Central memory CD8-positive, alpha-beta T cell (primary cell): Measurements from ENCODE around the gene FRAS1.

Experiments used
- ATAC-seq: fragments of 150-1000 bp; cut with Tn5 transposase; replicated peaks from 2 replicates; pipeline ENCODE4 v1.10.0; 2022; ENCODE audit warnings: mild to moderate bottlenecking, moderate FRiP score, moderate number of reproducible peaks; ENCODE audit not compliant: poor library complexity, severe bottlenecking; ENCODE audit errors: extremely low read depth
- DNase-seq, 2 donors: peaks; one replicate each; pipeline ENCODE4 v3.0.0; 2021; ENCODE audit warnings: low spot score in 2 of 2
- H3K27ac Mint-ChIP-seq: one replicate; pipeline ENCODE4 v1.8.0; 2022; ENCODE audit warnings: low read depth, mild to moderate bottlenecking, moderate library complexity, mixed read lengths
- H3K27me3 Mint-ChIP-seq: one replicate; pipeline ENCODE4 v1.8.0; 2022; ENCODE audit warnings: mixed read lengths
- H3K36me3 Mint-ChIP-seq: one replicate; pipeline ENCODE4 v1.8.0; 2022; ENCODE audit warnings: mild to moderate bottlenecking, moderate library complexity, mixed read lengths; ENCODE audit not compliant: insufficient read depth
- H3K4me1 Mint-ChIP-seq: one replicate; pipeline ENCODE4 v1.8.0; 2022; ENCODE audit warnings: mixed read lengths
- H3K4me3 Mint-ChIP-seq: one replicate; pipeline ENCODE4 v1.8.0; 2022; ENCODE audit warnings: mild to moderate bottlenecking, moderate library complexity, mixed read lengths
- H3K9me3 Mint-ChIP-seq: one replicate; pipeline ENCODE4 v1.8.0; 2022; ENCODE audit warnings: mixed read lengths

The FRAS1 gene

DNA sequence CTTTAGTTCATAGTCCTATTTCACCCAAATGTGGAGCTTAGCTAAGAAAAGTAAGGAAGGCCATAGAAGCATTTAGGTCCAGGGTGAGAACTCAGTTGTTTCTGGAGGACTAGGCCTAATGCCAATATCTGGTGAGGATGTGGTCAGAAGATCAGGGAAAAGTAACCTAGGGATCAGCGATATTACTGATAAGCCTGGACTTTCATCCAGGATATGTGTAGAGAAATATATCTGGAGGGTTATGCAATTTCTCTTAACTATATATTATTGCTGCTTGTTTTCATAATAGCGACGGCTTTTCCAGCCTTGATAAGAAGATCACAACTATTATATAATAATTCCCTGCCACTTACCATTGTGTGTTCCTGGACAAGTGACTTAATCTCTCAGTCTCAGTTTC, 81.1 kb downstream of the FRAS1 start:
- Mint-ChIP-seq H3K4me1 (no peaks in the 10 kb centered on the region), H3K4me3 (no peak overlapping the region), H3K36me3 (no peaks in the 10 kb centered on the region), H3K27ac (no peak overlapping the region), H3K27me3 (peaks cover 38% of the 10 kb centered on the region), H3K9me3 (no peaks in the 10 kb centered on the region)
- DNase-seq: no peak
- no peak for ATAC-seq

DNA sequence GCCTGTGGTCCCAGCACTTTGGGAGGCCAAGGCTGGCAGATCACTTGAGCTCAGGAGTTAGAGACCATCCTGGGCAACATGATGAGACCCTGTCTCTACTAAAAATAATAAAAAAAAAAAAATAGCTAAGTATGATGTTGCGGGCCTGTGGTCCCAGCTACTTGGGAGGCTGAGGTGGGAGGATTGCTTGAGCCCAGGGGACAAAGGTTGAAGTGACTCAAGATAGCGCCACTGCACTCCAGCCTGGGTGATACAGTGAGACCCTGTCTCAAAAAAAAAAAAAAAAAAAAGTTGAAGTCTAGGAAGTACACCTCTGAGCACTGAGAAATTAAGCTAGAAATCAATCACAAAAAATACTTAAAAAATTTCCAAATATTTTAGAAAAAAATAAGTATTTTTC, 86.5 kb downstream of the FRAS1 start:
- DNase-seq (no peak), ATAC-seq (no peak)
- H3K36me3 Mint-ChIP-seq: no peaks in the 10 kb centered on the region
- H3K4me3 Mint-ChIP-seq: no peak overlapping the region
- no peaks in the 10 kb centered on the region for H3K9me3 Mint-ChIP-seq
- no peaks in the 10 kb centered on the region for H3K4me1 Mint-ChIP-seq
- no peak overlapping the region for H3K27ac Mint-ChIP-seq
- H3K27me3 Mint-ChIP-seq: peaks cover 19% of the 10 kb centered on the region

GRCh38 chr4:78145008-78145407, 87.9 kb downstream of the FRAS1 start:
- H3K27ac Mint-ChIP-seq: no peak overlapping the region
- peaks cover 11% of the 10 kb centered on the region for H3K27me3 Mint-ChIP-seq
- no peak for ATAC-seq
- no peak for DNase-seq
- no peak overlapping the region for H3K4me3 Mint-ChIP-seq
- H3K36me3 Mint-ChIP-seq: no peaks in the 10 kb centered on the region
- H3K4me1 Mint-ChIP-seq: no peaks in the 10 kb centered on the region
- H3K9me3 Mint-ChIP-seq: no peaks in the 10 kb centered on the region

DNA sequence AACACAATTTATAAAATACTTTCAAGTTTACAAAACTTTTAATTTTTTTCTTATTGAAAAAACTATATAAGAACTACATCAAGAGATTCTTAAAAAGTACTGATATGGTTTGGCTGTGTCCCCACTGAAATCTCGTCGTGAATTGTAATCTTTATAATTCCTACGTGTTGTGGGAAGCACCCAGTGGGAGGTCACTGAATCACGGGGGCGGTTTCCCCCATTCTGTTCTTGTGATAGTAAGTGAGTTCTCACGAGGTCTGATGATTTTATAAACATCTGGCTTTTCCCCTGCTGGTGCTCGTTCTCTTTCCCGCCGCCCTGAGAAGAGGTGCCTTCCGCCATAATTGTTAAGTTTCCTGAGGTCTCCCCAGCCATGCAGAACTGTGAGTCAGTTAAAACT, 88.5 kb downstream of the FRAS1 start:
- H3K36me3 Mint-ChIP-seq: no peaks in the 10 kb centered on the region
- no peaks in the 10 kb centered on the region for H3K9me3 Mint-ChIP-seq
- no peak overlapping the region for H3K4me3 Mint-ChIP-seq
- H3K4me1 Mint-ChIP-seq: no peaks in the 10 kb centered on the region
- ATAC-seq (no peak), DNase-seq (no peak)
- peaks cover 11% of the 10 kb centered on the region for H3K27me3 Mint-ChIP-seq
- H3K27ac Mint-ChIP-seq: no peak overlapping the region

DNA sequence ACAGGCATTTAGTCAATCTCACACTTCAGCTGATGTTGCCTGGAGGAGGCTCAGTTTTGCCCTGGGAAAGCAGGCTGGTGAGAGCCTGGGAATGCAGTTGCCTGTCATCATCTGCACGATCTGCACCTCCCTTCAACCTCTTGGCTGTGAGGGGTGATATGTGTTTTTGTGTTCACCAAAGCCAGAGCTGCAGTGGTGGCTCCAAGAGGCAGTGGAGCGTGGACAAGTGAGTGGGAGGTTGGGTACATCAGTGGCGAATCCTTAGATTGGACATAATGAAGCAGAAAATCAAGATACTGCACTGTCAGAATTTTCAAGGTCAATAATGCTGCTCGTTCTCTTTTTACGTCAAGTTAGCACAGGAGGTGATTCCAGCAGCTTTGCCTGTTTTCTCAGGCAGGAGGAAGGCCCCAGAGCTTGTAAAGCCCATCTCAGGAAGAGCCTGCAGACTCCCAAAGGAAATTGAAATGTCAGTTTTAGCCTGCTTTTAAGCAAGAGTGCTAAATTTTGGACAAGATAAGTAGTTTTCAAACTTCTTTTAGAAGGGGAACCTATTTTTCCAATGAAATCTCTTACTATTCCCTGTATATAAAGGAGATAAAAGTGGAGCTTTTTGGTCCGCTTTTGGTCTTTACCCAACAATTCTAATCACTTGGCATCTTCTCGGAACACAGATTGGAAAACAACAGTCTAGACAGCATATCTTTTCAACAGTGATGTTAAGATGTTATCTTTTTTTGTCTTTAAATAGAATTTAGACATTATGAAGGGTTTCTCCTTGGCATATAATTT, 92.8 kb downstream of the FRAS1 start:
- no peak for DNase-seq
- H3K27me3 Mint-ChIP-seq: no peaks in the 10 kb centered on the region
- H3K27ac Mint-ChIP-seq: no peak overlapping the region
- no peak for ATAC-seq
- H3K4me1 Mint-ChIP-seq: no peaks in the 10 kb centered on the region
- peaks cover 2% of the 10 kb centered on the region for H3K36me3 Mint-ChIP-seq
- no peaks in the 10 kb centered on the region for H3K9me3 Mint-ChIP-seq
- H3K4me3 Mint-ChIP-seq: no peak overlapping the region

DNA sequence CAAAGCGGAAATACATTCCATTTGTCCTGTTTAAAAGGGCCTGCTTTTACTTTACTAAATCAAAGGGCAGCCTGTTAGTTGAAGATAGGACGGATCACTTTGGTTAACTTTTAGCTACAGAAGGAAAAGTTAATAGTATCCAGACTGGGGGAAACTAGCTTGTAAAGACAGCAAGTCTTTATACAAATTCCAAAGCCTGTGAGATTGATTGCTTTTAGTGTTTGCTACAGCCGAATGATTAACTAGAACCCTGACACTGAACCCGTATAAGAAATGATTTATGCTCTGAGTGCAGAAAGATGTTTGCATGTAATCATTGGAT, 93.4 kb downstream of the FRAS1 start:
- Mint-ChIP-seq H3K4me1 (no peaks in the 10 kb centered on the region), H3K4me3 (no peak overlapping the region), H3K9me3 (no peaks in the 10 kb centered on the region), H3K27me3 (no peaks in the 10 kb centered on the region), H3K36me3 (peaks cover 2% of the 10 kb centered on the region), H3K27ac (no peak overlapping the region)
- ATAC-seq (no peak), DNase-seq (no peak)

DNA sequence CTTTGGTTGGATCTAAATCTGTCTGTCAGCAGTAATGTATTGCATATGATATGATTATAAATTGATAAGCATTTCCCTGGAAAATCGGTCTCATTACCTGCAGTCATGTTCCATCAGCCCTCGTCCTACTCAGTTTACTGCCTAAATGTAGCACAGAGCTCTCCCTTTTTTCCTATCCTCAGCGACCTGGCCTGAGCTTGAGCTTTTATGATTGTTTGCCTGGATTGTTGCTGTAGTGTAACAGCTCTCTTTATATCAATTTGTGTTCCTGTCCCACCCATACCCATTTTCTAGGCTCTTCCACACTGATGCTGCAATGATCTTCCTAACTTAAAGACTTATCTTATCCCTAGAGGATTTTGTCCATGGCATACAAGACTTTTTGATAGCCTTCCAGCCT, 95.7 kb downstream of the FRAS1 start:
- Mint-ChIP-seq H3K27ac (no peak overlapping the region), H3K4me3 (no peak overlapping the region), H3K36me3 (peaks cover 2% of the 10 kb centered on the region), H3K9me3 (no peaks in the 10 kb centered on the region), H3K27me3 (peaks cover 19% of the 10 kb centered on the region), H3K4me1 (no peaks in the 10 kb centered on the region)
- DNase-seq: no peak
- no peak for ATAC-seq

GRCh38 chr4:78154972-78155590, 98.0 kb downstream of the FRAS1 start:
- DNase-seq (no peak), ATAC-seq (no peak)
- Mint-ChIP-seq H3K36me3 (peaks cover 2% of the 10 kb centered on the region), H3K27ac (no peak overlapping the region), H3K9me3 (no peaks in the 10 kb centered on the region), H3K27me3 (peaks cover 40% of the 10 kb centered on the region), H3K4me1 (no peaks in the 10 kb centered on the region), H3K4me3 (no peak overlapping the region)

DNA sequence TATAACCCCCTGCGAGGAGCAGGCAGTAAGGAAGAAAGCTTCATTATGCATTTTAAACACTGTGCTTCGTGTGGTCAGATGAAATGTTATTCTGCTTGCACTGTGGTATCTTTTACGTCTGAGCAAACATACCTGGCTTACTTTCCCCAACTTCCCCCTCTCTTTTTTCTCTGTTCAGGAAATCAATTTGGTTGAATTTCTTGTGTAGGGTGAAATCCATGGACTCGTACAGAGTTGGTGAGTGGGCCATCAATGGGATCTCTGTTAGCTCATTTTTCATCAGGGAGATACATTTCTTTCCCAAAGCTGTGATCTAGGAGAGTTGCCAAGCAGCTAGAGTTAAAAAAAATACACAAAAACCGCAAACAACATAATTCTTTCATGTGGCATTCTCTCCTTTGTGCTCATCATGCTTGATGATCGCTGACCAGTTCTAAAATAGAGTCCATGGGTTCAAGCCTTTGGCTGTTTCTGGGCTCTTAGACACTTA, 98.5 kb downstream of the FRAS1 start:
- no peak overlapping the region for H3K4me3 Mint-ChIP-seq
- no peaks in the 10 kb centered on the region for H3K9me3 Mint-ChIP-seq
- no peaks in the 10 kb centered on the region for H3K4me1 Mint-ChIP-seq
- H3K27me3 Mint-ChIP-seq: peaks cover 46% of the 10 kb centered on the region
- DNase-seq: no peak
- H3K36me3 Mint-ChIP-seq: peaks cover 2% of the 10 kb centered on the region
- no peak overlapping the region for H3K27ac Mint-ChIP-seq
- ATAC-seq: no peak

DNA sequence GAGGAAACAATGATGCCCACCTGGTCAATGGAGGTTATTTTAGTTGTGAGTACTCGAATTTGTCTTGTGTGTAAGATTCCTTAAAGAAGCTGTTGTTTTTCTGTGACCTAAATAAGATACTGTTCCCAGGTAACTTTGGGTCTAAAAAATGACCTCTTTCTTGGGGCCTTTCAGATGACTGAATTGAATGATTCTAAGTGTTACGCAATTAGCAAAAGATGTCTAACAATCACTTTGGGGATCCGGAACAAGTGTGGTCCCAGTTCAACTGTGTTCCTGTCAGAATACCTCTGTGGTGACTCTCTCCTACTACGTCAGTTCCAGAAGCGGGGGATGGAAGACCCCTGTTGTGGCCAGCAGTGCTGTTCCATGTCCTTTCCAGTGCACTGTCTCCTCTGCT, 99.4 kb downstream of the FRAS1 start:
- Mint-ChIP-seq H3K36me3 (peaks cover 2% of the 10 kb centered on the region), H3K4me3 (no peak overlapping the region), H3K9me3 (no peaks in the 10 kb centered on the region), H3K27ac (no peak overlapping the region), H3K4me1 (no peaks in the 10 kb centered on the region), H3K27me3 (peaks cover 48% of the 10 kb centered on the region)
- ATAC-seq (no peak), DNase-seq (no peak)

DNA sequence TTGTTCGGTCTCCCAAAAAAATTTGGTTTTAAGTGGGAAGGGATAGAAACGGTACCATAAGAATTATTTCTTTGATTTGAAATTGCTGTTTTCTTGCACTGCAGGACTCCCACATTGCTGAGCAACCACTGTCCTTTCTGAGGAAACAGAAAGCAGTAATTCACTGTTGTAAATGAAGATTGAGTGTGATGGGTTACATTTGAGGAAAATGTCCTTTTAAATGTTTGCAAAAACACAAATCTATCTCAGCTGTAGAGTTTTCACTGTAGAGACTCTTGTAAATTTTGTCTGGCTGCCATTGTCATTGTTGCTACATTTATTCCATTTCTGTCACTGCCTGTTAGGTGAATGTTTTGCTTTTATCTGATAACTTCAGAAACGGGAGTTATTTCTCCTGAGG, 105.2 kb downstream of the FRAS1 start:
- no peaks in the 10 kb centered on the region for H3K9me3 Mint-ChIP-seq
- ATAC-seq (no peak), DNase-seq (no peak)
- no peaks in the 10 kb centered on the region for H3K36me3 Mint-ChIP-seq
- no peak overlapping the region for H3K4me3 Mint-ChIP-seq
- H3K27ac Mint-ChIP-seq: no peak overlapping the region
- peaks cover 5% of the 10 kb centered on the region for H3K4me1 Mint-ChIP-seq
- peaks cover 33% of the 10 kb centered on the region for H3K27me3 Mint-ChIP-seq

DNA sequence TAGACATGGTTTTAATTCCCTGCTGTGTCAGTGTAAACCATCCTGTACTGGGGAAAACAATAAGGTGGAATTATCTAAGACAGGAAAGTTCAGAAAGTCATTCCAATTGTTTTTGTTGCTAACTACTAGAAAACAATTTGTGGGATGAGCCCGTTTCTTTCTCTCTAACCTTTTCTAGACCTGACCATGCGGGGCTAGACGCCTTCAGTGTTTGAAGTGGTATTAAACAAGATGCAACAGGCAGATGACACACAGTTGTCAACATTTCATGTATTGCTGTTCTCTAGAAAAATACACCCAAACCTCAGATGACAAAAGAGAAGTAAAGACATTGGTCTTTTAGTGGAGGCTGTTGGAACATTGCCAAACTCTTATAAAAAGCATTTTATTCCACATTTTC, 105.7 kb downstream of the FRAS1 start:
- DNase-seq (no peak), ATAC-seq (no peak)
- Mint-ChIP-seq H3K4me3 (no peak overlapping the region), H3K9me3 (no peaks in the 10 kb centered on the region), H3K27me3 (peaks cover 29% of the 10 kb centered on the region), H3K4me1 (peaks cover 5% of the 10 kb centered on the region), H3K27ac (no peak overlapping the region), H3K36me3 (no peaks in the 10 kb centered on the region)

DNA sequence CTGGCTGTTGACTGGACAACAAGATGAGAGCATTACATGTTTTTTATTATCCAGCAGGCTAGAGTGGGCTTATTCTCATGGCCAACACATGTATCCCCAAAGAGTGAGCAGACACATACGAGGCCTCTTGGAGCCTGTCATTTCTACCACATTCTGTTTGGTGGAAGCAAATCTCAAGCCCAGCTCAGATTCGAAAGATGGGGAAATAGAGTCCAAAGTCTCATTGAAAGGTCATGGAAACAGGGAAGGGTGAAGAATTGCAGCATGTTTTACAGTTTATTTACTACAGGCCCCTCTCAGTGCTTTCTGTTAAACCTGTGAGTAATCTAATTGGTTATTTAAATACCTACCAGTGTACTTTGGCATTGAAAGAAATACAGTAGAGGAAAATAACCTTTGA, 108.6 kb downstream of the FRAS1 start:
- Mint-ChIP-seq H3K36me3 (no peaks in the 10 kb centered on the region), H3K4me1 (peaks cover 5% of the 10 kb centered on the region), H3K9me3 (no peaks in the 10 kb centered on the region), H3K4me3 (no peak overlapping the region), H3K27ac (no peak overlapping the region), H3K27me3 (peaks cover 2% of the 10 kb centered on the region)
- DNase-seq: no peak
- ATAC-seq: no peak
